SK-N-MC (cell line): ENCODE data around the gene PPP4R4.

Source experiments
- EZH2 ChIP-seq: fragments of 200-600 bp; sonication (generic); IDR thresholded peaks from one replicate; pipeline ENCODE4 v1.6.1; 2017; ENCODE audit warnings: antibody characterized with exemption
- FOXP2 ChIP-seq: optimal IDR thresholded peaks from 2 replicates; pipeline ENCODE3; 2011; ENCODE audit warnings: mild to moderate bottlenecking, moderate library complexity; ENCODE audit not compliant: insufficient read depth; ENCODE audit errors: extremely low read length, control extremely low read depth
- POLR2AphosphoS5 ChIP-seq: IDR thresholded peaks from 2 replicates; pipeline ENCODE4 v1.6.1; 2012; ENCODE audit warnings: mild to moderate bottlenecking, low read depth, low read length, borderline replicate concordance

GRCh38 chr14:94143239-94143638, 30.9 kb upstream of the PPP4R4 start:
- no peak for TF ChIP-seq POLR2AphosphoS5
- TF ChIP-seq EZH2, result no peak
- TF ChIP-seq FOXP2, result no peak
